GM18511 (cell line): ENCODE measurements around the gene SOX11.

Source experiments
- ATAC-seq: cut with Tn5 transposase; IDR thresholded peaks from one replicate; pipeline ENCODE4 v1.9.1; 2021; ENCODE audit warnings: mild to moderate bottlenecking, moderate library complexity; ENCODE audit not compliant: unreplicated experiment

The SOX11 gene

DNA sequence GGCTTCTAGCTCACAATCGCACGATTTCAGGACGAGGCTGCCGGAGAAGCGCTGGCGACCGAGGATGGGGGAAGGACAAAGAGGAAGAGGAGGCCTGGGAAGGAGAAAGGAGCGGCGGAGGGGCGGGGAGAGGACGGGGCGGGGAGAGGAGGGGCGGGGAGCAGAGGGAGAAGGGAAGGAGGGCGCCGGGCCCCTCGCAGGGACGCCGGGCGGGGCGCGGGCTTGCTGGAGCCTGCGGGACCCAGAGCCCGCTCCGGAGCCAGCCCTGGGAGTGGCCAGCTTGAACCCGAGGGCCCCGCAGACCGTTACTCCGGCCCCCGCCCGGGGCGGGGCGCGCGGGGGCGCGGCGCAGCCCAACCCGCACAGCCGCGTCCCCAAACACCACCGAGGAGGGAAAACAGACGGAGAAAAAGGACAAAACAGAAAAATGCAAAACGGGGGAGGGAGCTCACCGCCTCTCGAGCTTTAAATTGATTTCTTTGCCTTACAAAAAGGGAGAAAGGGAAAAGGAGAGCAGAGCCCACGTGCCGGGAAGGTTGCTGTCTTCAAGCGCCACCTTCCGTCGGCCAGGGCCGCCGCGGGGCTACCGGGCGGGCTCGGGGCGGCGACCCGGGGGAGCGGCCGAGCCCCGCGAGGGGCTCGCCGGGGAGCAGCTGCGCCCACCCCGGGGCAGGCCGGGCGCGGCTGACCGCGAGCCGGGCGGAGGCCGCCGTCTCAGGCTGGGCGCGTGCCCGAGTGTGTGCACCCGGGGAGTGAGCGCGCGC lies 781 bp upstream of the SOX11 start:
- no peak for ATAC-seq

DNA sequence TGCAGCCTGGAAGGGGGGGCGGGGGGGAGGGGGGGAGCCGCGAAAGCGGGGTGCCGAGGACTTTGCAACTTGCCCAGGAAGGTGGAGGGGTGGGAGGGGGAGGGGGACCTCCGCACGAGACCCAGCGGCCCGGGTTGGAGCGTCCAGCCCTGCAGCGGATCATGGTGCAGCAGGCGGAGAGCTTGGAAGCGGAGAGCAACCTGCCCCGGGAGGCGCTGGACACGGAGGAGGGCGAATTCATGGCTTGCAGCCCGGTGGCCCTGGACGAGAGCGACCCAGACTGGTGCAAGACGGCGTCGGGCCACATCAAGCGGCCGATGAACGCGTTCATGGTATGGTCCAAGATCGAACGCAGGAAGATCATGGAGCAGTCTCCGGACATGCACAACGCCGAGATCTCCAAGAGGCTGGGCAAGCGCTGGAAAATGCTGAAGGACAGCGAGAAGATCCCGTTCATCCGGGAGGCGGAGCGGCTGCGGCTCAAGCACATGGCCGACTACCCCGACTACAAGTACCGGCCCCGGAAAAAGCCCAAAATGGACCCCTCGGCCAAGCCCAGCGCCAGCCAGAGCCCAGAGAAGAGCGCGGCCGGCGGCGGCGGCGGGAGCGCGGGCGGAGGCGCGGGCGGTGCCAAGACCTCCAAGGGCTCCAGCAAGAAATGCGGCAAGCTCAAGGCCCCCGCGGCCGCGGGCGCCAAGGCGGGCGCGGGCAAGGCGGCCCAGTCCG lies 540 bp downstream of the SOX11 start:
- ATAC-seq = no peak

DNA sequence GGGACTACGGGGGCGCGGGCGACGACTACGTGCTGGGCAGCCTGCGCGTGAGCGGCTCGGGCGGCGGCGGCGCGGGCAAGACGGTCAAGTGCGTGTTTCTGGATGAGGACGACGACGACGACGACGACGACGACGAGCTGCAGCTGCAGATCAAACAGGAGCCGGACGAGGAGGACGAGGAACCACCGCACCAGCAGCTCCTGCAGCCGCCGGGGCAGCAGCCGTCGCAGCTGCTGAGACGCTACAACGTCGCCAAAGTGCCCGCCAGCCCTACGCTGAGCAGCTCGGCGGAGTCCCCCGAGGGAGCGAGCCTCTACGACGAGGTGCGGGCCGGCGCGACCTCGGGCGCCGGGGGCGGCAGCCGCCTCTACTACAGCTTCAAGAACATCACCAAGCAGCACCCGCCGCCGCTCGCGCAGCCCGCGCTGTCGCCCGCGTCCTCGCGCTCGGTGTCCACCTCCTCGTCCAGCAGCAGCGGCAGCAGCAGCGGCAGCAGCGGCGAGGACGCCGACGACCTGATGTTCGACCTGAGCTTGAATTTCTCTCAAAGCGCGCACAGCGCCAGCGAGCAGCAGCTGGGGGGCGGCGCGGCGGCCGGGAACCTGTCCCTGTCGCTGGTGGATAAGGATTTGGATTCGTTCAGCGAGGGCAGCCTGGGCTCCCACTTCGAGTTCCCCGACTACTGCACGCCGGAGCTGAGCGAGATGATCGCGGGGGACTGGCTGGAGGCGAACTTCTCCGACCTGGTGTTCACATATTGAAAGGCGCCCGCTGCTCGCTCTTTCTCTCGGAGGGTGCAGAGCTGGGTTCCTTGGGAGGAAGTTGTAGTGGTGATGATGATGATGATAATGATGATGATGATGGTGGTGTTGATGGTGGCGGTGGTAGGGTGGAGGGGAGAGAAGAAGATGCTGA lies 1.4 kb downstream of the SOX11 start:
- no peak for ATAC-seq

DNA sequence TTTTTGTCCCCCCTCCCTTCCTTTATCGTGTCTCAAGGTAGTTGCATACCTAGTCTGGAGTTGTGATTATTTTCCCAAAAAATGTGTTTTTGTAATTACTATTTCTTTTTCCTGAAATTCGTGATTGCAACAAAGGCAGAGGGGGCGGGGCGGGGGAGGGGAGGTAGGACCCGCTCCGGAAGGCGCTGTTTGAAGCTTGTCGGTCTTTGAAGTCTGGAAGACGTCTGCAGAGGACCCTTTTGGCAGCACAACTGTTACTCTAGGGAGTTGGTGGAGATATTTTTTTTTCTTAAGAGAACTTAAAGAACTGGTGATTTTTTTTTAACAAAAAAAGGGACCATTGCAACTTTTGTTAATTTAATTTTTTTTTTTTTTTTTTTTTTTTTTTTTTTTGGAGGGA lies 2.1 kb downstream of the SOX11 start:
- no peak for ATAC-seq

DNA sequence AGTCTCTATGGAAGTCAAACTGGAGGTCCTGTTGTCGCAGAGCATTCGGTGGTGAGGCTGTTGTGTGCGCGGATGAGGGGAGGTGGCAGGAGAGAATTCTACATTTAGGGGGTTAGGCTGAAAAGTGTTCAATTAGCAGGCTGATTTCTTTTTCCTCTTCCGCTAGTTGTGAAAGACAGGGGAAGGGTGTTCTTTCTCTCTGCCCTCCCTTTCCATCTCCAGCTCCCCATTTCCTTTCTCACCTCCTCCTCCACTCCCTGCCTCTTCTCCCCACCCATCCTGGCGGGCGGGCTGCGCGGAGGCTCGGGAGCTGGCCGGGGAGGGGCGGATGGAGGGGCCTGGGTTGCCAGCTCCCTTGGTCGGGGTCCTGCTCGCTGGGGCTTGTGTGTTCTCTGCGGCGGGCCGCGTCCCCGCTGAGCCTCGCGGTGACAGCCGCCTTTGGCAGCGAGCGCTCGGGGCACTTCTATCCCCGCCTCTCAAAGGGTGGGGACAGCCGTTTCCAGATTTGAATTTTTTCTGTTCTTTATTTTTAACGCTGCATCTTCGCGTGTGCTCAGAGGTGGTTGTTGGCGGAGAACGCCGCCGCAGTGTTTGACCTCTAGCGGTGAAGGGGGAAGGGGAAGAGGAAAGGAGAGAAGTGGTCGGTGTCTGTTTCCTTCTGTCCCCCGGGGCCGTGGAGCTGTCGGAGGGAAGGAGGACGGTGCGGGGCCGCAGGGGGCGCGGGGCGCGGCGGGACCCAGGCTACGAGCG lies 3.6 kb downstream of the SOX11 start:
- ATAC-seq = no peak

DNA sequence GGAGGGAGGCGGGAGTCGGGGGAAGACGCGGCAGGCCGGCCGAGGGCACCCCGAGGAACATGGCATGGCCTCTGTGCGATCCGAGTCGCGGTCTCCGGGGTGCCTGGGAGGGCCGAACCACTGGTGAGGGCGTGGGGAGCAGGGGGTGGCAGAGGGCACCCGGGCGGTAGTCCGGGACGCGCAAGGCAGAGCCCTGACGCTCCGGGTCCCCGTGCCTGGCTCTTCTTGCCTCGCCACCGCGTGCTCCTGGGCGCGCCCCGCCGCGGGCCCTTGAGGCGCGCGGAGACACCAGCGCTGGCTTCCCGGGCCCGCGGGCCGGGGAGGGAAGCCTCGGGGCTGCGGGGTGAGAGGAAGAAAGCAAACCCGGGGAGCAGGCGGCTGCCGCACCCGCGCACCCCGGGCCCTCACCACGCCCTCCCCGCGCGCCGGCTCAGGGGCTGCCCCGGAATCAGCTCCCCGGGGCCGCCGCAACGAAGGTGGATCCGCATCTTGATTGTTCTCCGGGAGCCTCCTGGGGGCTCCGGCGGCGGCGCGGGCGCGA lies 4.3 kb downstream of the SOX11 start:
- ATAC-seq = no peak

DNA sequence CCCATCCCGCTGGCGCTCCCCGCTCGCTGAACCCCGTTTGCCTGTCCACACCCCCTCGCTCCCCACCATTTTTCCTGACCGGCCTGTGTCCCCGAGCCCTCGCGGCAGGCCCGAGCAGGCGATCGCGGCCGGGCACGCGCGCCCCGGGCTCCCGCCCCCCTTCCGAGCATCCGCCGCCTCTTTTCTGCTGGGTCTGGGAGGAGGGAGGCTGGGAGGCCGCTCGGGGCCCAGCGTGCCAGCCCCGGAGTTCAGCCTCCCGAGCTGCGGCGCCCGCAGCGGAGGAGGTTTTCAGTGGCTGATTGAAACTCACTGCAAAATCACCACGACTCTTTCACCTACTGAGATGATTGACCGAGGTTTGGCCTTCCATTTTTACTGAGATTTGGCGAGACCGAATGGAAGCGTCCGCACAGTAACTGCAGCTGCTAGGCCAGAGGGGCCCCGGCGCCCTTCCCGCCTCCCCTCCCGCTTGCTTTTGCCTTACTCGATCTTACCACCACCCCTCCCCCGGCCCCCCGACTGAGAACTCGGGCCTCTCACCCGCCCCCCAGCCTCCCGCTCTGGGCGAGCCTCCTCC lies 4.8 kb downstream of the SOX11 start:
- ATAC-seq = no peak

DNA sequence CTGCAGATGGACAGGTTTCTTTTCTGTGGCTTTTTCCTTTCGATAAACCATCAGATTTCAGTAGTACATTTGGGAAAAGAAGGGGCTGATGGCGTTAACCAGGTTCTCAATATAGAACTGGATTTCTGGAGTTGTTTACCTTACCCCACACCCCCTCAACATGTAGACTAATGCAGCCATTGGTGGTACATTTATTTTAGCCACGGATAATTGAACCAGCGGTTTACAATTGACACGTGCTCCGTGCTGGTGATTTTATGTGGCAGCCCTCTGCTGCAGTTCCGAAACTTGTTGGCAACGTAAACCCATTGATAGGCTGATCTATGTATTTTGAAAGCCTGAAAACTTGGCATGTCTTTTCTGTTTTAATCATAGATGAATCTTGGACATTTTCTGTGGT lies 5.4 kb downstream of the SOX11 start:
- ATAC-seq = no peak

DNA sequence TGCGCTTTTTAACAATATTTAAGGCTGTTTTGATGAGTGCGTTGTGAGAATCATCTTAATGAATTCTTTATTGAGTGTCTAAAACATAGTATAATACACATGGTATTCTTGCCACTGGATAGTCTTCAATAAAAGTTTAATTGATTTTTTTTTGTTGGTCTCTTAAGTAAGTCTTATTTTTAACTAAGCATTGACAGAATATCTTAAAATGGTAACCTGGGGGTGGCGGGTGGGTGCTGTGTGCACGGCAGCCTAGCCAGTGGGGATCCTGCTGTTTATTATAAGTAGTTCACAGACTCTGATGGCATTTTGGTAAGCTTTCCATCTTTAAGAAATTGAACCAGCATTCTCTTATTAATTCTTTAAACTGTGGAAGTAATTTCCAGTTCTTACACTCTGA lies 6.0 kb downstream of the SOX11 start:
- no peak for ATAC-seq

DNA sequence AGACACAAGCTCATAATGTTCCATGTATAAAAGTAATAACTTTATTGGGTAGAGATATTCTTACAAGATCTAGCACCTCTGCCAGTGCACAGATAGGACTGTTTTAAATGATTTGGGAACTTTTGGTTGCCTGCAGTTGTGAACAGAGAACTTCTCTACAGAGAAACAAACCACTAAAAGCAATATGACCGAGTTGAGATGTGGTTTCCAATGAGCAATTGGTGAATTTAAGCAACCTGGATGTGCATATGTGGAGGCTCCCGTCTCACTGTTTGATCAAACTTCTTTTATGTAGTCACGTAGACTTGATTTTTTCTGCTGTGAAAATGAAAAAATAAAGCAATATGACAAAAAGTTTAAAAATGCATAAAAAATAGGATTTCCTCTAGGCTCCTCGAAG lies 7.8 kb downstream of the SOX11 start:
- no peak for ATAC-seq

DNA sequence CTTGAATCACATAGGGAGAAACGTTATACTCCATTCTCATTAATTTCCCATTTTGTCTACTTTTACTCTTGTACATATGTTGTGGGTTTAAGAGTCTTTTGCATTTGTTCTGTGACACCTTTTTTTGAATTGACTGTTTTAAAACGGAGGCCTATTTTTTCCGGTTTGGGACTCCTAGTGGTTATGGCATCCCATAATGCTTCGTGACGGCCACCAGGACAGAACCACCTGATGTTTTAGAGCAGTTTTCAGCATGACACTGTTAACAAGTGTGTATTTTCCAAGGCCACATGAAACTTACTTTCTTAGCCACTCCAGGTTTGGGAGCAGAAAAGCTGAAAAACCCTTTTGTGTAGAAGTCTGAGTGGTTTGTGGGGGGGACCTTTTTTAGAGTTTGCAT lies 8.4 kb downstream of the SOX11 start:
- no peak for ATAC-seq

DNA sequence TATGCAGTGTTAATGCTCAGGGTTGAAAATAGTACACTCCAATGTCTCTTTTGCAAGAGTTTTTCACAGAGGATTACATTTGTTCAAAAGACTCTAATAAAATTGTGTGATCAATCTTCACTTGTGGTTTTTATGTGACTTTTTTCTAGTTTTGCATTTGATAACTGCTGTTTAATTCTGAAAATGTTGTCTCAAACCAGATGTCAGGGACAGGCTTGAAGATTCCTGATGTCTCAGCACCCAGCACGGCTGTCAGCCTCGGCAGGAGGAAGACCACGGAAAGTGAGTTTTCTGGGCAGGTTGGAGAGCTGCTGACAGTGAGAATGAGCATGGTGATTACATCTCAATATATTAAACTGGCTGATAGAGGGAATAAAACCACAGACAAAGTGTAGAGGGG lies 9.1 kb downstream of the SOX11 start:
- no peak for ATAC-seq

DNA sequence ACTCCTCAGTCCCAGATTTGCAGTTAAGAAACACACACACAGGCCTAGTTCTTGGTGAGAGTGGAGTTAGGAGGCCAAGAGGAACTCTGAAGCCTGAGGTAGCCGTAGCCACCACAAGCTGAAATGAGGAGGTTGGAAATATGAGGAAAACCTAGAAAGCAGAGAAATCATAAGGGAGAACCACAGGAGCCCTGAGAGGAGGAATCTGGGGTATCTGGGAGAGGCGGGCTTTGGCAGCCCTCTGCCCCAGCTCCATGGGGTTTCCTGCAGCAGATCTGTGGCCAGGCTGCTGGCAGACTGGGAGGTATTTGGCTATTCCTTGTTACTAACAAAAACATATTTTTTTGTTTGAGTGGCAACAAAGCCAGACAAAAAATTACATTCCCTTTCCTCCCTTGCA lies 11.0 kb downstream of the SOX11 start:
- no peak for ATAC-seq

DNA sequence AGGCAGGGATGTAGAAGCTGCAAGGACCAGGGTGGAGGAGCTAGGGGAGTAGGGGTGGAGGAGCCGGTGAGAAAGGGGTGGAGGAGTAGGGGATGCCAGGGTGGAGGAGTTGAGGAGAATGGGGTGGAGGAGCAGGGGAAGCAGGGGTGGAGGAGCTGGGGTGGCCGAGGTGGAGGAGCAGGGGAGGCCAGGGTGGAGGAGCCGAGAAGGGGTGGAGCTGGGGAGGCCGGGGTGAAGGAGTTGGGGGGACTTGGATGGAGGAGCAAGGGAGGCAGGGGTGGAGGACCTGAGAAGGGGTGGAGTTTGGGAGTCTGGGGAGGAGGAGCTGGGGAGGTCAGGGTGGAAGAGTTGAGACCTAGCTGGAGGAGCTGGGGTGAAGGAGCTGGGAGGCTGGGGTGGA lies 13.3 kb downstream of the SOX11 start:
- ATAC-seq = no peak

DNA sequence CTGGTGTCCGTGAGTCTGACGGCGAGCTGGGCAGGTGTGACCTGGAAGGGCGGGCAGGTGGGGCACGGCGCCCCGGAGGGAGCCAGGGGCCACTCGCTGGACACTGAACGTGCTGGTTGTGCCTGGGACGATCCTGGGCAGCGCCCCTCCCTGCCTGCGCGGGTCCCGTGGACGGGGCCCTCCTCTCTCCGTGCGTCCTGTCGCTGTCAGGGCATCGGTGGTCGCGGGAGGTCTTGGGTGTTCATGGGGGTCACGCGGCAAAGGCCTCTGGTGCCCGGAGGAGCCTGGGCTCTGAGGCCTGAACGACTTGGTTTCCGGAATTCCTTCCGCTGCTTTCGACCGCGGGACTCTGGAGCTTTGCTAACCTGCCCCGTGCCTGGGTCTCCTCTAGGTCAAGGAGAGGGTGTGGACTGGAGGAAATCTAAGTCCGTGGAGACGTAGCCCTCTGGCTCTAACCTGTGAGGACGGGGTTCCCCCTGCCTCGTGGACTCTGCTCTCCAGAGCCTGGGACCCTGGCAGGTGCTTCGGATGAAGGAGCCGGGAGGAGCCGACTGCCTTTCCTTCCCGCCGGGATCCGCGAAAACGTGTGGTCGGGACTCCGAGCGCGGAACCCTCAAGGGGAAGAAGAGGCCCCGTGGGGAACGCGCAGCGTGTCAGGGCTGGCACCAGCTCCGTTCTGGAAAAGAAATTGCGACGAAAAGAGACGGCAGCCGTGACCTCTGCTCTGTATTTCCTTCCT lies 14.7 kb downstream of the SOX11 start:
- ATAC-seq = no peak

DNA sequence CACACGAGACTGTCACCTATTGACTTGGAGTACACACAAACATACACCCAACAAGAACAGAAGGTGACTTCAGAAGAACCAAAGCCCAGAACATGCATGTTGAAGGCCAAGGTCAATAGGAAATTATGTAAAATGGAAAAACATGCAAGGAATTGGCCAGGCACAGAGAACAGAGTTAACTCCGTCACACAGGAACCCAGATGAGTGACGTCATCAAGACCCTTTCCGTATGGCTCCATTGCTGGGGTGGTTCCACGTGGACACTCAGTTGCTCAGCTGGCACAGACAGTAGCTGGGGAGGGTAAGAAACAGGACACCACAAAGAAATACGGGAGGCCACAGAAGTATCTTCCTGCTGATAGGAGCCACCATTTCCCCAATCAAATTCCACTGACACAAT lies 18.4 kb downstream of the SOX11 start:
- ATAC-seq = no peak

DNA sequence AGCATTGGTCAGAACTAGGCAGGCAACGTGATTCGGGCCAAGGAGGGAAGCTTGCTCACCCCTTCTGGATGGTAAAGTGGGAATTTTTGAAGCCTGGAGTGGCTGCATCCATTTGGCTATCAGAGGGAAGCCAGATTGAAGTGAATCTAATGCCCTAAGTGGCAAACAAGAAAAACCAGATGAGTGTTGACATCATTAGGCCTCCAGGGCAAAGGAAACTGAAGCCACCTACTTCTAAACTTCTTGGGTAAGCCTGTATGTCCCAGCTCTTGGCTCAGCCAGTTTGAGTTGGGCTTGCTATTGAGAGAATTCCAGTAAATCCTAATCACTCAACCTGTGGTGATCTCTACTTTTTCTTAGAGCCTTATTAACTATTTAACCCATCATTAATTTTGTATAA lies 20.9 kb downstream of the SOX11 start:
- ATAC-seq = no peak

DNA sequence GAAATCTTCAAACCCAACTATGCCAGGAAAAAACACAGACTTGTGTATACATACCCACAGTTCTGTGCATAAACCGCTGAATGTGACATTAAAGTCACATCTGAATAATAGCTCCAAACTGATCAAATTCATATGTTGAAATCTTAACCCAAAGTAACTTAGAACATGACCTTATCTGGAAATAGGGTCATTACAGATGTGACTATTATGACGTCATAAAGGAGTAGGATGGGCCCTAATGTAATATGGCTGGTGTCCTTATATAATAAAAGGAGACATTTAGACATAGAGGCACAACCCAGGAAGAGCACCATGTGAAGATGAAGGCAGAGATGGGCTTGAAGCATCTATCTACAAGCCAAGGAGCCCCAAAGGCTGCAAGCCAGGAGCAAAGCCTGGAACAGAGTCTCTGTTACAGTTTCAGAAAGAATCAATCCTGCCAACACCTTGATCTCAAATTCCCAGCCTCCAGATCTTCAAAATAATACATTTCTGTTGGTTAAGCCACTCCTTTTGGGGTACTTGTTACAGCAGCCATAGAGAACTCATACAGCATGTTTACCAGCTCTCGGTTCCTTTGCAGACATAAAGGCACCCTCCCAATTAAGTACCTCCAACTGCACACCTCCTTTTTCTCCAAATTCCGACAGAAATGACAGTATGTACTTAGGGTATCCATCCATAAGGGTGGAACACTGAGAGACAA lies 27.6 kb downstream of the SOX11 start:
- no peak for ATAC-seq

DNA sequence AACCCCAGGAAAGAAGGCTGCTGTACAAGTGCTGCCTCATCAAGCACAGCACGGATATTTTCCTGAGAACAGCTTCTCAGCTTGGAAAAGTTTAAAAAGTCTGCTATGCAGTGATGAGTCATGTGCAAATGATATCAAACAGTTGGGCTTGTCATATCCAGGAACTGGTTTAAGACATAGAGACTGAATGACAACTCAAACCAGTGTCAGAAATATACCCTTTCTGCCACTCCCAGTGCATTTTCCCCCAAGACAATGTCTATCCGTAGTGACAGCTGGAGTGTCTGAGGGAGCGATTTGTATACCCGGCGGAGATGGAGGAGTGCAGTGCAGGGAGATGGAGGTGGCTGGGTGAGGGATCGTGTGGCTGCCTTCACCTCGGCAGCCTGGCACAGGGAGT lies 28.2 kb downstream of the SOX11 start:
- ATAC-seq = no peak
